ENCODE measurements around the gene SELENOK. TPM values are rescaled to one million over a fixed set of nuclear protein-coding genes. Genes with fewer than 3 reads are reported as not detected.
A peak's percentile ranks its signal among the peaks of the same experiment; 100 is the strongest.

Gene SELENOK
- total and polyA plus RNA-seq, 2 of the 13 experiments (the other 11 are each of a cell fraction or from before 2014, with no cell fraction given) = 67.0 to 81.0 TPM

DNA sequence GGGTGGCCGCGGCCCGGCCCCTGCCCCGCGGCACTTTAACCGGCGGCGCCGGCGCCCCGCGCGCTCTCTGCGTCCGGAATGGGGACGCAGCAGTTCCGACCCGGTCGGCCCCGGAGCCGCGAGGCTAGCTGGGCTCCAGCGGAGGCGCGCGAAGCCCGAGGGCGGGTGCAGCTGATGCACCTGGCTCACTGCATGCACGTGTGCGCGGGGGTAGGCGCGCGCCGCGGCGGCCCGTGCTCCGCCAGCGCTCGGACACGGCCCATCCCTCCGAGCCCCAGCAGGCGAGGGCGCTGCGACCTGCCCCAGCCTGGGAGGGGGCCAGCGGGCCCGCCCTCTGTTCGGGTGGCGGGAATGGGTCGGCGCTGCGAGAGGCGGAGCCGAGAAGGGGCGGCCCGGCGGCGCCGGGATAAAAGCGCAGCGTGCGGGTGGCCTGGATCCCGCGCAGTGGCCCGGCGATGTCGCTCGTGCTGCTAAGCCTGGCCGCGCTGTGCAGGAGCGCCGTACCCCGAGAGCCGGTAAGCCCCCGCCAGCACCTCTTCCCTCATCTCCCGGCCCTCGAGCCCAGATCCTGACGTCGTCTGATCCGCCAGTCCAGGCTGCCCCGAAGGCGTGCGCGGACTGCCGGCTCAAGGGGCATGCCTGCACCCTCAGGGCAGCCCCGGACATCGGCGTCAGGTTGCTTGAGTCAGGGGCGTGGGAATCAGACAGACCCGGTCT lies 45.4 kb downstream of the SELENOK start, which contains the start of the genes CHDH and IL17RB (continued):
- TF ChIP-seq ZFY (CRISPR knock-in tag; IDR thresholded peaks at IDR 0.05) = peak; percentile 90
- TF ChIP-seq, protein P1, sequence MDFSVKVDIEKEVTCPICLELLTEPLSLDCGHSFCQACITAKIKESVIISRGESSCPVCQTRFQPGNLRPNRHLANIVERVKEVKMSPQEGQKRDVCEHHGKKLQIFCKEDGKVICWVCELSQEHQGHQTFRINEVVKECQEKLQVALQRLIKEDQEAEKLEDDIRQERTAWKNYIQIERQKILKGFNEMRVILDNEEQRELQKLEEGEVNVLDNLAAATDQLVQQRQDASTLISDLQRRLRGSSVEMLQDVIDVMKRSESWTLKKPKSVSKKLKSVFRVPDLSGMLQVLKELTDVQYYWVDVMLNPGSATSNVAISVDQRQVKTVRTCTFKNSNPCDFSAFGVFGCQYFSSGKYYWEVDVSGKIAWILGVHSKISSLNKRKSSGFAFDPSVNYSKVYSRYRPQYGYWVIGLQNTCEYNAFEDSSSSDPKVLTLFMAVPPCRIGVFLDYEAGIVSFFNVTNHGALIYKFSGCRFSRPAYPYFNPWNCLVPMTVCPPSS (IDR thresholded peaks at IDR 0.05) = no peak
- peak; percentile 82 for TF ChIP-seq ZNF556 (CRISPR knock-in tag; IDR thresholded peaks at IDR 0.05; ENCODE audit: borderline replicate concordance)
- peak; percentile 63; the same call in 1 of the 2 replicates for TF ChIP-seq GABPB1 (CRISPR knock-in tag; IDR thresholded peaks at IDR 0.05)
- no peak for TF ChIP-seq NCOA5 (CRISPR knock-in tag; IDR thresholded peaks at IDR 0.05)
- TF ChIP-seq THYN1 (CRISPR knock-in tag; IDR thresholded peaks at IDR 0.05; ENCODE audit: borderline replicate concordance, low read depth) = peak; percentile 89; the same call in 1 of the 2 replicates
- TF ChIP-seq SIX4 (CRISPR knock-in tag; IDR thresholded peaks at IDR 0.05) = no peak
- no peak for TF ChIP-seq NBN (conservative IDR thresholded peaks at IDR 0.05)
- TF ChIP-seq ZNF12 (CRISPR knock-in tag; IDR thresholded peaks at IDR 0.05) = no peak
- no peak for TF ChIP-seq HNRNPL (IDR thresholded peaks at IDR 0.05; ENCODE audit: low read depth, low read length)

DNA sequence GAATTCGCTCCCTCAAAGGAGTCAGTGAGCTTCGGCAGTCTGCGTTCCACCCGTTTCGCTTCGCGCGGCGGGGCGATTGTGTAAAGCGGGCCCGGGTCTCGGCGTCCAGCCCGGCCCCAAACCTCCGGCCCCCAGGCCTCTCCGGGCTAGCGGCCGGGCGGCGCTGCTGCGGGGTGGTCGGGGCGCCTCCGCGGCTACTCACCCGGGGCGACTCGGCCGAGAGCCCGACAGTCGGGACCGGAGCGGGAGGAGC lies 45.9 kb downstream of the SELENOK start:
- Histone ChIP-seq H4K20me1 (ENCODE audit: insufficient read depth, low read length) (peaks cover 7% of the 10 kb centered on the region), H3K27ac (ENCODE audit: extremely low read length, insufficient read depth, low read length) (peak overlapping the region; percentile 98), H3K4me1 (ENCODE audit: insufficient read depth, low read length) (peaks cover 60% of the 10 kb centered on the region), H3K4me3 (replicated peaks in 1 of 3; ENCODE audit: insufficient read depth in 1 of 3, low read depth in 2 of 3, low read length in 3 of 3) (peak overlapping the region; percentile 73 to 92 (median 77)), H3K9ac (ENCODE audit: insufficient read depth, low read depth, low read length) (peak overlapping the region; percentile 97), H3K79me2 (ENCODE audit: insufficient read depth, low read length) (peaks cover 73% of the 10 kb centered on the region), H3K27me3 (ENCODE audit: control insufficient read depth in 1 of 2, insufficient read depth in 2 of 2, low read length in 2 of 2) (no peaks in the 10 kb centered on the region; a peak in 1 of 5 replicates), H3K4me2 (ENCODE audit: low read depth, low read length) (peak overlapping the region; percentile 98), H3K9me3 (ENCODE audit: low read length) (no peaks in the 10 kb centered on the region), H3K36me3 (replicated peaks in 1 of 2; ENCODE audit: control insufficient read depth in 1 of 2, insufficient read depth in 2 of 2, low read length in 2 of 2) (peaks cover 4 to 12% of the 10 kb centered on the region in 2 experiments; a peak in 3 of 5 replicates), H2AFZ (ENCODE audit: low read length) (no peak overlapping the region)
- ATAC-seq (no peak), FAIRE-seq (no peak), DNase-seq (ENCODE audit: low spot score) (no peak)
- CTCF ChIA-PET (ENCODE audit: low intra/inter-chr PET ratio, low total read pairs) = no interaction called here
- POLR2A ChIA-PET = interaction anchor here (1.1 to 6.5 kb wide), 13 partner anchors 9 to 372 kb away, joined by 3 to 156 read pairs (median 9); partner anchors contain the start of genes ACTR8 and SELENOK
- in situ Hi-C loops (cut with HindIII; ENCODE audit: extremely low pct_ligation_motif_present, low pct_unique_long_range_greater_than_20kb) (loop anchor here (5.0 kb wide), 1 partner anchor 36 kb away; the partner anchor contains the start of gene ACTR8), intact Hi-C loops (cut with micrococcal nuclease; ENCODE audit: unreplicated experiment) (no loop called here)
- no CpG with 5 or more reads among the region's 34 CpGs for WGBS (ENCODE audit: low lambda C conversion rate)
- no TSS peak for BruUV-seq (replicated peaks)
- TF ChIP-seq RBM39 (IDR thresholded peaks at IDR 0.05; ENCODE audit: low read depth, low read length, poor library complexity, severe bottlenecking) (peak; percentile 61), AGO2 (optimal IDR thresholded peaks at IDR 0.05; ENCODE audit: low read depth, low read length) (peak; percentile 83), ZNF558 (CRISPR knock-in tag; IDR thresholded peaks at IDR 0.05; ENCODE audit: borderline replicate concordance) (no peak), ZFP37 (CRISPR knock-in tag; IDR thresholded peaks at IDR 0.05; ENCODE audit: borderline replicate concordance) (no peak), HOXD1 (CRISPR knock-in tag; IDR thresholded peaks at IDR 0.05) (no peak), SMARCC2 (IDR thresholded peaks at IDR 0.05) (no peak), SP1 (IDR thresholded peaks at IDR 0.05) (no peak), SP1 (CRISPR knock-in tag; IDR thresholded peaks at IDR 0.05) (no peak), REL (CRISPR knock-in tag; conservative IDR thresholded peaks at IDR 0.05) (0 out of 2 replicates have a peak, but pooled peaks have one; percentile 26)
- TF ChIP-seq, protein P2, sequence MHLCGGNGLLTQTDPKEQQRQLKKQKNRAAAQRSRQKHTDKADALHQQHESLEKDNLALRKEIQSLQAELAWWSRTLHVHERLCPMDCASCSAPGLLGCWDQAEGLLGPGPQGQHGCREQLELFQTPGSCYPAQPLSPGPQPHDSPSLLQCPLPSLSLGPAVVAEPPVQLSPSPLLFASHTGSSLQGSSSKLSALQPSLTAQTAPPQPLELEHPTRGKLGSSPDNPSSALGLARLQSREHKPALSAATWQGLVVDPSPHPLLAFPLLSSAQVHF (CRISPR knock-in tag; IDR thresholded peaks at IDR 0.05) = 0 out of 2 replicates have a peak, but pooled peaks have one; percentile 16
- TF ChIP-seq, protein P3, sequence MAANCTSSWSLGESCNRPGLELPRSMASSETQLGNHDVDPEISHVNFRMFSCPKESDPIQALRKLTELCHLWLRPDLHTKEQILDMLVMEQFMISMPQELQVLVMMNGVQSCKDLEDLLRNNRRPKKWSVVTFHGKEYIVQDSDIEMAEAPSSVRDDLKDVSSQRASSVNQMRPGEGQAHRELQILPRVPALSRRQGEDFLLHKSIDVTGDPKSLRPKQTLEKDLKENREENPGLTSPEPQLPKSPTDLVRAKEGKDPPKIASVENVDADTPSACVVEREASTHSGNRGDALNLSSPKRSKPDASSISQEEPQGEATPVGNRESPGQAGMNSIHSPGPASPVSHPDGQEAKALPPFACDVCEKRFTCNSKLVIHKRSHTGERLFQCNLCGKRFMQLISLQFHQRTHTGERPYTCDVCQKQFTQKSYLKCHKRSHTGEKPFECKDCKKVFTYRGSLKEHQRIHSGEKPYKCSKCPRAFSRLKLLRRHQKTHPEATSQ (CRISPR knock-in tag; IDR thresholded peaks at IDR 0.05; ENCODE audit: borderline replicate concordance) = no peak
